AG09319 (cell line): ENCODE data around the gene AHNAK.

ENCODE experiments used
- DNase-seq: peaks from one replicate; pipeline ENCODE4 v3.0.0-alpha.2; 2010; ENCODE audit warnings: low read depth; ENCODE audit errors: extremely low read depth
- CTCF ChIP-seq: IDR thresholded peaks from 2 replicates; pipeline ENCODE4 v1.5.1; 2011; ENCODE audit warnings: low read depth, mild to moderate bottlenecking, inconsistent platforms, low read length, moderate library complexity

The AHNAK gene

GRCh38 chr11:62544581-62545436 lies 1.8 kb downstream of the AHNAK start:
- DNase-seq = no peak
- no peak for TF ChIP-seq CTCF

GRCh38 chr11:62543680-62544444 lies 2.7 kb downstream of the AHNAK start:
- no peak for DNase-seq
- no peak for TF ChIP-seq CTCF

GRCh38 chr11:62542750-62543567 lies 3.6 kb downstream of the AHNAK start:
- peak; percentile 67 for DNase-seq
- peak; percentile 99 for TF ChIP-seq CTCF

GRCh38 chr11:62542111-62542745 lies 4.4 kb downstream of the AHNAK start:
- no peak for TF ChIP-seq CTCF
- DNase-seq = no peak

GRCh38 chr11:62540804-62541701 lies 5.6 kb downstream of the AHNAK start:
- TF ChIP-seq CTCF = no peak
- no peak for DNase-seq

- TF ChIP-seq CTCF = no peak
- peak; percentile 72 for DNase-seq
Measured at GRCh38 chr11:62539238-62539925, 7.2 kb downstream of the AHNAK start.
